IMR-90 (cell line): ENCODE data around the gene TTC19. TPM values are rescaled to one million over a fixed set of nuclear protein-coding genes. Genes with fewer than 3 reads are reported as not detected.

Experiments
- ATAC-seq: fragments of 200-7000 bp; cut with Tn5 transposase; 2 replicates; pipeline ENCODE4 v1.9.1; 2020; ENCODE audit warnings: low read depth, mild to moderate bottlenecking, moderate library complexity
- BruUV-seq: library from RNA; stranded (reverse); fragments of 400-500 nt; replicated peaks from 2 replicates; lab custom pipeline; 2021; lab: Mats Ljungman, UMichigan
- CTCF ChIA-PET: fragments of 300-600 bp; formaldehyde crosslinking; extraction: SDS; loops from one replicate; lab custom pipeline; 2021; ENCODE audit warnings: antibody characterized with exemption; lab: Yijun Ruan, JAX
- POLR2A ChIA-PET: fragments of 300-600 bp; sonication (Branson Sonifier 250); formaldehyde crosslinking; loops from one replicate; lab custom pipeline; 2022; ENCODE audit warnings: antibody characterized with exemption; ENCODE audit not compliant: unreplicated experiment; lab: Charles Lee
- DNase-seq: peaks from one replicate; pipeline ENCODE4 v3.0.0; 2013
- H2AFZ ChIP-seq: replicated peaks from 2 replicates; pipeline ENCODE3; 2013; ENCODE audit warnings: low read length, mild to moderate bottlenecking; ENCODE audit not compliant: poor library complexity
- H2AK5ac ChIP-seq: 2 replicates; pipeline ENCODE4 v1.6.1; 2013; ENCODE audit warnings: low read depth, low read length, inconsistent platforms
- H2AK9ac ChIP-seq: replicated peaks from 2 replicates; pipeline ENCODE3; 2013; ENCODE audit warnings: mild to moderate bottlenecking, low read depth, low read length, moderate library complexity; ENCODE audit not compliant: poor library complexity
- H2BK120ac ChIP-seq: 2 replicates; pipeline ENCODE4 v1.6.1; 2013; ENCODE audit warnings: low read depth, low read length, inconsistent platforms
- H2BK15ac ChIP-seq: 3 replicates; pipeline ENCODE4 v1.6.1; 2013; ENCODE audit warnings: low read depth, low read length, inconsistent platforms
- H2BK20ac ChIP-seq: 2 replicates; pipeline ENCODE4 v1.6.1; 2013; ENCODE audit warnings: low read depth, mild to moderate bottlenecking, inconsistent platforms, low read length, moderate library complexity
- H2BK5ac ChIP-seq: 2 replicates; pipeline ENCODE4 v1.6.1; 2013; ENCODE audit warnings: mild to moderate bottlenecking, low read depth, low read length, inconsistent platforms; ENCODE audit not compliant: poor library complexity, severe bottlenecking
- H3K14ac ChIP-seq: replicated peaks from 2 replicates; pipeline ENCODE4 v1.6.1; 2013; ENCODE audit warnings: low read depth, low read length, inconsistent platforms
- H3K18ac ChIP-seq: 2 replicates; pipeline ENCODE4 v1.6.1; 2013; ENCODE audit warnings: low read depth, low read length, control low read depth
- H3K23ac ChIP-seq: 2 replicates; pipeline ENCODE4 v1.6.1; 2013; ENCODE audit warnings: low read depth, low read length, inconsistent platforms
- H3K27ac ChIP-seq: 2 replicates; pipeline ENCODE4 v1.5.1; 2013; ENCODE audit warnings: mild to moderate bottlenecking, control low read depth, low read length; ENCODE audit not compliant: insufficient read depth
- H3K27me3 ChIP-seq: 2 replicates; pipeline ENCODE4 v1.6.1; 2013; ENCODE audit warnings: low read length; ENCODE audit not compliant: control insufficient read depth, insufficient read depth
- H3K36me3 ChIP-seq: 2 replicates; pipeline ENCODE4 v1.6.1; 2013; ENCODE audit warnings: low read length, mixed read lengths; ENCODE audit not compliant: control insufficient read depth, insufficient read depth
- H3K4ac ChIP-seq: 2 replicates; pipeline ENCODE4 v1.6.1; 2013; ENCODE audit warnings: low read depth, low read length, inconsistent platforms
- H3K4me1 ChIP-seq: 2 replicates; pipeline ENCODE4 v1.6.1; 2013; ENCODE audit warnings: low read length, mixed read lengths; ENCODE audit not compliant: control insufficient read depth, insufficient read depth
- H3K4me2 ChIP-seq: 2 replicates; pipeline ENCODE4 v1.6.1; 2013; ENCODE audit warnings: low read depth, mild to moderate bottlenecking, control low read depth, low read length, moderate library complexity
- H3K4me3 ChIP-seq: 2 replicates; pipeline ENCODE4 v1.5.1; 2013; ENCODE audit warnings: low read depth, mild to moderate bottlenecking, control low read depth, low read length, moderate library complexity; ENCODE audit not compliant: insufficient read depth
- H3K56ac ChIP-seq: 2 replicates; pipeline ENCODE4 v1.6.1; 2013; ENCODE audit warnings: low read length, inconsistent platforms; ENCODE audit not compliant: insufficient read depth; ENCODE audit errors: extremely low read depth
- H3K79me1 ChIP-seq, 2 experiments: 2 replicates each; pipeline ENCODE4 v1.6.1; 2013; ENCODE audit warnings: low read length in 2 of 2, inconsistent platforms in 1 of 2, low read depth in 1 of 2
- H3K9ac ChIP-seq: 2 replicates; pipeline ENCODE4 v1.6.1; 2013; ENCODE audit warnings: low read depth, low read length, control low read depth
- H3K9me1 ChIP-seq: 2 replicates; pipeline ENCODE4 v1.6.1; 2013; ENCODE audit warnings: low read length, inconsistent platforms; ENCODE audit not compliant: insufficient read depth
- H3K9me3 ChIP-seq: 2 replicates; pipeline ENCODE4 v1.6.1; 2013; ENCODE audit warnings: low read length; ENCODE audit not compliant: control insufficient read depth, insufficient read depth
- H4K20me1 ChIP-seq: 2 replicates; pipeline ENCODE4 v1.6.1; 2013; ENCODE audit warnings: low read length, inconsistent platforms; ENCODE audit not compliant: insufficient read depth
- H4K5ac ChIP-seq: 2 replicates; pipeline ENCODE4 v1.6.1; 2013; ENCODE audit warnings: mild to moderate bottlenecking, low read depth, low read length, control low read depth
- H4K8ac ChIP-seq, 2 experiments: 2 replicates each; pipeline ENCODE4 v1.6.1; 2013; ENCODE audit warnings: low read depth in 2 of 2, low read length in 2 of 2, control low read depth in 1 of 2, inconsistent platforms in 1 of 2
- H4K91ac ChIP-seq: 2 replicates; pipeline ENCODE4 v1.6.1; 2013; ENCODE audit warnings: low read depth, low read length, inconsistent platforms; ENCODE audit not compliant: insufficient read depth
- BHLHE40 ChIP-seq: fragments of 150-350 bp; IDR thresholded peaks from 2 replicates; pipeline ENCODE4 v1.6.1; 2016; ENCODE audit warnings: mild to moderate bottlenecking, low read depth, low read length
- CEBPB ChIP-seq: IDR thresholded peaks from 2 replicates; pipeline ENCODE4 v1.6.1; 2012; ENCODE audit warnings: low read depth, low read length, improper control_type of control experiment
- CHD1 ChIP-seq: IDR thresholded peaks from 2 replicates; pipeline ENCODE4 v1.6.1; 2012; ENCODE audit warnings: low read depth, low read length, improper control_type of control experiment
- FOS ChIP-seq: fragments of 150-350 bp; IDR thresholded peaks from 2 replicates; pipeline ENCODE4 v1.6.1; 2016; ENCODE audit warnings: low read depth, low read length
- MAFK ChIP-seq: IDR thresholded peaks from 2 replicates; pipeline ENCODE4 v1.6.1; 2012; ENCODE audit warnings: low read depth, low read length, improper control_type of control experiment
- MAZ ChIP-seq: IDR thresholded peaks from 2 replicates; pipeline ENCODE4 v1.6.1; 2012; ENCODE audit warnings: low read depth, mild to moderate bottlenecking, low read length, improper control_type of control experiment, moderate library complexity, borderline replicate concordance
- MXI1 ChIP-seq: IDR thresholded peaks from 2 replicates; pipeline ENCODE4 v1.6.1; 2012; ENCODE audit warnings: low read depth, mild to moderate bottlenecking, low read length, moderate library complexity, borderline replicate concordance
- NFE2L2 ChIP-seq: fragments of 150-350 bp; IDR thresholded peaks from 2 replicates; pipeline ENCODE4 v1.6.1; 2016; ENCODE audit warnings: low read depth, mild to moderate bottlenecking, low read length
- POLR2A ChIP-seq: IDR thresholded peaks from 2 replicates; pipeline ENCODE4 v1.6.1; 2012; ENCODE audit warnings: mild to moderate bottlenecking, low read depth, low read length
- RAD21 ChIP-seq: IDR thresholded peaks from 2 replicates; pipeline ENCODE4 v1.6.1; 2012; ENCODE audit warnings: low read length, improper control_type of control experiment
- RFX5 ChIP-seq: IDR thresholded peaks from 2 replicates; pipeline ENCODE4 v1.8.0; 2012; ENCODE audit warnings: low read depth, mild to moderate bottlenecking, low read length, moderate library complexity
- SMC3 ChIP-seq: fragments of 150-350 bp; IDR thresholded peaks from 2 replicates; pipeline ENCODE4 v1.6.1; 2016; ENCODE audit warnings: low read depth, mild to moderate bottlenecking, antibody characterized with exemption, low read length, moderate library complexity
- WGBS, 2 experiments: methylation state at CpG; one replicate each; pipeline versions ENCODE4 v1.1.5 to v1.1.7; 2013; ENCODE audit warnings: missing lambda C conversion rate in 2 of 2; ENCODE audit not compliant: insufficient read length in 1 of 2; ENCODE audit errors: extremely low coverage in 2 of 2; 5-methylcytosine and 5-hydroxymethylcytosine counted together
- dilution Hi-C: fragments of 300-500 bp; cut with HindIII; formaldehyde crosslinking; loops from one replicate; pipeline ENCODE4 v1.14.3; 2018; ENCODE audit warnings: low sequenced_read_pairs; ENCODE audit not compliant: unreplicated experiment
- in situ Hi-C: fragments of 300-500 bp; cut with MboI; formaldehyde crosslinking; loops from 3 replicates; pipeline ENCODE4 v1.14.3; 2019; ENCODE audit warnings: low sequenced_read_pairs, inconsistent platforms, mixed read lengths
- intact Hi-C: fragments of 100-400 bp; cut with micrococcal nuclease; formaldehyde crosslinking; loops from 2 replicates; pipeline ENCODE4 v1.10.0; 2022
- polyA plus RNA-seq, 3 experiments: library from polyadenylated mRNA; depleted of rRNA; stranded (reverse); fragments of >200 nt; gene quantifications; 2 replicates each; pipeline ENCODE4 v1.2.3, GENCODE V29; 2012; ENCODE audit warnings: low replicate concordance in 1 of 3
- total RNA-seq: library from RNA; depleted of rRNA; stranded (reverse); fragments of >200 nt; gene quantifications from 2 replicates; pipeline ENCODE4 v1.2.3, GENCODE V29; 2012
- TF ChIP-seq, protein P1 (sequence below): conservative IDR thresholded peaks from 2 replicates; pipeline ENCODE4 v1.5.1; 2012; ENCODE audit warnings: mild to moderate bottlenecking, low read depth, low read length, improper control_type of control experiment
- TF ChIP-seq, protein P2 (sequence below): fragments of 150-350 bp; IDR thresholded peaks from 2 replicates; pipeline ENCODE4 v1.6.1; 2016; ENCODE audit warnings: low read depth, mild to moderate bottlenecking, low read length, moderate library complexity, borderline replicate concordance
- TF ChIP-seq, protein P3 (sequence below): fragments of 150-350 bp; IDR thresholded peaks from 2 replicates; pipeline ENCODE4 v1.6.1; 2017; ENCODE audit warnings: mild to moderate bottlenecking, antibody characterized with exemption, low read length, low read depth

TTC19 gene
- total and polyA plus RNA-seq, 2 of the 4 experiments (the other 2 are of a cell fraction) = 8.3 to 12.9 TPM

DNA sequence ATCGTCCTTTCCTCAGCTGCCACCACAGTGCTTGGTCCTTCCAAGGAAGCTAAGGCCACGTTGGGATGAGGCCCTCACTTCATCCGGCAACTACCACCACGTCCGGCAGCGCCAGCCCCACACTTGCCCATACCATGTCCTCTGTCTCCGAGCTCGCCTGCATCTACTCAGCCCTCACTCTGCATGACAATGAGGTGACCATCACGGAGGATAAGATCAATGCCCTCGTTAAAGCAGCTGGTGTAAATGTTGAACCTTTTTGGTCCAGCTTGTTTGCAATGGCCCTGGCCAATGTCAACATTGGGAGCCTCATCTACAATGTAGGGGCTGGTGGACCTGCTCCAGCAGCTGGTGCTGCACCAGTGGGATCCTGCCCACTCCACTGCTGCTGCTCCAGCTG, 44.9 kb downstream of the TTC19 start:
- peaks cover 3% of the 10 kb centered on the region; the same call in 1 of the 2 replicates for H4K20me1 ChIP-seq
- H3K9ac ChIP-seq = no peak overlapping the region
- no peaks in the 10 kb centered on the region for H3K27me3 ChIP-seq
- no peak overlapping the region for H3K56ac ChIP-seq
- H3K79me1 ChIP-seq = peaks cover 28 to 54% of the 10 kb centered on the region in 2 experiments
- no peak overlapping the region for H2BK15ac ChIP-seq
- H3K14ac ChIP-seq = no peak overlapping the region
- H2BK120ac ChIP-seq = no peak overlapping the region
- H4K8ac ChIP-seq = no peak overlapping the region
- no peak for ATAC-seq
- H2AK9ac ChIP-seq = no peak overlapping the region
- no peak for DNase-seq
- ChIA-PET CTCF (no interaction called here), POLR2A (no interaction called here)
- peak overlapping the region; percentile 15; the same call in 1 of the 2 replicates for H3K23ac ChIP-seq
- peaks cover 12% of the 10 kb centered on the region for H3K9me1 ChIP-seq
- no peak overlapping the region; the same call in 1 of the 2 replicates for H3K4ac ChIP-seq
- no peak overlapping the region for H2AFZ ChIP-seq
- no peak for TF ChIP-seq SMC3
- no peak for TF ChIP-seq POLR2A
- no peak for TF ChIP-seq CHD1
- TF ChIP-seq MXI1 = no peak
- TF ChIP-seq, protein P1, sequence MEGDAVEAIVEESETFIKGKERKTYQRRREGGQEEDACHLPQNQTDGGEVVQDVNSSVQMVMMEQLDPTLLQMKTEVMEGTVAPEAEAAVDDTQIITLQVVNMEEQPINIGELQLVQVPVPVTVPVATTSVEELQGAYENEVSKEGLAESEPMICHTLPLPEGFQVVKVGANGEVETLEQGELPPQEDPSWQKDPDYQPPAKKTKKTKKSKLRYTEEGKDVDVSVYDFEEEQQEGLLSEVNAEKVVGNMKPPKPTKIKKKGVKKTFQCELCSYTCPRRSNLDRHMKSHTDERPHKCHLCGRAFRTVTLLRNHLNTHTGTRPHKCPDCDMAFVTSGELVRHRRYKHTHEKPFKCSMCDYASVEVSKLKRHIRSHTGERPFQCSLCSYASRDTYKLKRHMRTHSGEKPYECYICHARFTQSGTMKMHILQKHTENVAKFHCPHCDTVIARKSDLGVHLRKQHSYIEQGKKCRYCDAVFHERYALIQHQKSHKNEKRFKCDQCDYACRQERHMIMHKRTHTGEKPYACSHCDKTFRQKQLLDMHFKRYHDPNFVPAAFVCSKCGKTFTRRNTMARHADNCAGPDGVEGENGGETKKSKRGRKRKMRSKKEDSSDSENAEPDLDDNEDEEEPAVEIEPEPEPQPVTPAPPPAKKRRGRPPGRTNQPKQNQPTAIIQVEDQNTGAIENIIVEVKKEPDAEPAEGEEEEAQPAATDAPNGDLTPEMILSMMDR = no peak
- TF ChIP-seq NFE2L2 = no peak
- TF ChIP-seq, protein P2, sequence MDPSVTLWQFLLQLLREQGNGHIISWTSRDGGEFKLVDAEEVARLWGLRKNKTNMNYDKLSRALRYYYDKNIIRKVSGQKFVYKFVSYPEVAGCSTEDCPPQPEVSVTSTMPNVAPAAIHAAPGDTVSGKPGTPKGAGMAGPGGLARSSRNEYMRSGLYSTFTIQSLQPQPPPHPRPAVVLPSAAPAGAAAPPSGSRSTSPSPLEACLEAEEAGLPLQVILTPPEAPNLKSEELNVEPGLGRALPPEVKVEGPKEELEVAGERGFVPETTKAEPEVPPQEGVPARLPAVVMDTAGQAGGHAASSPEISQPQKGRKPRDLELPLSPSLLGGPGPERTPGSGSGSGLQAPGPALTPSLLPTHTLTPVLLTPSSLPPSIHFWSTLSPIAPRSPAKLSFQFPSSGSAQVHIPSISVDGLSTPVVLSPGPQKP = no peak
- no peak for TF ChIP-seq CEBPB
- TF ChIP-seq BHLHE40 = no peak
- TF ChIP-seq, protein P3, sequence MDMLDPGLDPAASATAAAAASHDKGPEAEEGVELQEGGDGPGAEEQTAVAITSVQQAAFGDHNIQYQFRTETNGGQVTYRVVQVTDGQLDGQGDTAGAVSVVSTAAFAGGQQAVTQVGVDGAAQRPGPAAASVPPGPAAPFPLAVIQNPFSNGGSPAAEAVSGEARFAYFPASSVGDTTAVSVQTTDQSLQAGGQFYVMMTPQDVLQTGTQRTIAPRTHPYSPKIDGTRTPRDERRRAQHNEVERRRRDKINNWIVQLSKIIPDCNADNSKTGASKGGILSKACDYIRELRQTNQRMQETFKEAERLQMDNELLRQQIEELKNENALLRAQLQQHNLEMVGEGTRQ = no peak
- TF ChIP-seq FOS = no peak
- no peak for TF ChIP-seq RAD21
- no peak for TF ChIP-seq MAZ
- no peak for TF ChIP-seq MAFK
- no peak for TF ChIP-seq RFX5
- no peak overlapping the region for H3K4me2 ChIP-seq
- no peak overlapping the region for H2BK5ac ChIP-seq
- no peak overlapping the region for H4K91ac ChIP-seq
- no peak overlapping the region for H3K27ac ChIP-seq
- in situ Hi-C loops (no loop called here), intact Hi-C loops (no loop called here), dilution Hi-C loops (no loop called here)
- no peak overlapping the region for H2BK20ac ChIP-seq
- H3K4me1 ChIP-seq = no peaks in the 10 kb centered on the region
- no peak overlapping the region for H3K4me3 ChIP-seq
- no peaks in the 10 kb centered on the region for H3K9me3 ChIP-seq
- no peak overlapping the region for H2AK5ac ChIP-seq
- H3K18ac ChIP-seq = no peak overlapping the region
- H3K36me3 ChIP-seq = peaks cover 39% of the 10 kb centered on the region
- no TSS peak for BruUV-seq
- H4K5ac ChIP-seq = no peak overlapping the region
- 81% methylated on average over 5 of the region's 10 CpGs; no CpG with 5 or more reads in 1 of the 2 experiments for WGBS, 2 experiments
